ENCODE results near the gene SNX5.

Gene SNX5

GRCh38 chr20:17968366-17969277, at the start of gene SNX5, which contains the start of gene MGME1:
Gene SNX5, minus strand, starts transcription at chr20:17968794. Its CDS starts 369 bp downstream, at chr20:17968425.
Gene MGME1, plus strand, starts transcription at chr20:17969018. Its CDS starts 842 bp downstream, at chr20:17969860.
- DNase-seq, result peak; percentile 100

GRCh38 chr20:18018100-18018499, 49.5 kb upstream of the SNX5 start:
- no peak for DNase-seq

- no peak for DNase-seq
These were observed 48.2 kb upstream of the SNX5 start for GRCh38 chr20:18016772-18017171.

GRCh38 chr20:18014411-18014810, 45.8 kb upstream of the SNX5 start:
- DNase-seq, result no peak

GRCh38 chr20:18012901-18013300, 44.3 kb upstream of the SNX5 start:
- no peak for DNase-seq

- DNase-seq, result no peak
These were observed 43.5 kb upstream of the SNX5 start for GRCh38 chr20:18011951-18012645.

GRCh38 chr20:18011482-18011881, 42.9 kb upstream of the SNX5 start:
- DNase-seq, result no peak

- no peak for DNase-seq
These were observed 40.5 kb upstream of the SNX5 start for GRCh38 chr20:18009116-18009515.

GRCh38 chr20:18007534-18008292, 39.1 kb upstream of the SNX5 start:
- DNase-seq, result no peak

- no peak for DNase-seq
These were observed 38.1 kb upstream of the SNX5 start for GRCh38 chr20:18006684-18007083.

GRCh38 chr20:18005990-18006364, 37.4 kb upstream of the SNX5 start:
- DNase-seq, result no peak

GRCh38 chr20:18005170-18005989, 36.8 kb upstream of the SNX5 start:
- peak in 1 of 3 donors; percentile 14 for DNase-seq

GRCh38 chr20:18004384-18005031, 35.9 kb upstream of the SNX5 start:
- DNase-seq, result no peak

- DNase-seq, result no peak
These were observed 35.3 kb upstream of the SNX5 start for GRCh38 chr20:18003897-18004296.

- peak; percentile 37 to 51 (median 45) for DNase-seq
These were observed 32.7 kb upstream of the SNX5 start for GRCh38 chr20:18001131-18001921.

- DNase-seq, result peak in 1 of 3 donors; percentile 9
These were observed 31.0 kb upstream of the SNX5 start for GRCh38 chr20:17999566-17999965.

GRCh38 chr20:17998446-17998845, 29.9 kb upstream of the SNX5 start:
- no peak for DNase-seq

GRCh38 chr20:17995967-17996819, 27.6 kb upstream of the SNX5 start:
- peak; percentile 69 to 84 (median 69) for DNase-seq

- no peak for DNase-seq
These were observed 25.0 kb upstream of the SNX5 start for GRCh38 chr20:17993546-17993945.
